Measurements from ENCODE around the gene DAW1.

- TF ChIP-seq, protein P1, sequence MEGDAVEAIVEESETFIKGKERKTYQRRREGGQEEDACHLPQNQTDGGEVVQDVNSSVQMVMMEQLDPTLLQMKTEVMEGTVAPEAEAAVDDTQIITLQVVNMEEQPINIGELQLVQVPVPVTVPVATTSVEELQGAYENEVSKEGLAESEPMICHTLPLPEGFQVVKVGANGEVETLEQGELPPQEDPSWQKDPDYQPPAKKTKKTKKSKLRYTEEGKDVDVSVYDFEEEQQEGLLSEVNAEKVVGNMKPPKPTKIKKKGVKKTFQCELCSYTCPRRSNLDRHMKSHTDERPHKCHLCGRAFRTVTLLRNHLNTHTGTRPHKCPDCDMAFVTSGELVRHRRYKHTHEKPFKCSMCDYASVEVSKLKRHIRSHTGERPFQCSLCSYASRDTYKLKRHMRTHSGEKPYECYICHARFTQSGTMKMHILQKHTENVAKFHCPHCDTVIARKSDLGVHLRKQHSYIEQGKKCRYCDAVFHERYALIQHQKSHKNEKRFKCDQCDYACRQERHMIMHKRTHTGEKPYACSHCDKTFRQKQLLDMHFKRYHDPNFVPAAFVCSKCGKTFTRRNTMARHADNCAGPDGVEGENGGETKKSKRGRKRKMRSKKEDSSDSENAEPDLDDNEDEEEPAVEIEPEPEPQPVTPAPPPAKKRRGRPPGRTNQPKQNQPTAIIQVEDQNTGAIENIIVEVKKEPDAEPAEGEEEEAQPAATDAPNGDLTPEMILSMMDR (IDR thresholded peaks at IDR 0.05), result no peak
- TF ChIP-seq POLR2A (IDR thresholded peaks at IDR 0.05), result no peak
Measured at GRCh38 chr2:227849906-227850305, 21.5 kb upstream of the DAW1 start.
